Stimulated activated CD8-positive, alpha-beta memory T cell treated with anti-CD3 and anti-CD28 coated beads, Interleukin-15, amount 100 ng/mL, for 48 hours (primary cell): ENCODE data around the gene KRT84.

Experiments used
- DNase-seq, 2 donors: peaks; one replicate each; pipeline ENCODE4 v3.0.0-alpha.2; 2020; ENCODE audit warnings: low read depth in 2 of 2

The KRT84 gene

GRCh38 chr12:52389313-52390207 is 4.1 kb upstream of the KRT84 start:
- DNase-seq, result no peak

GRCh38 chr12:52387859-52388258 is 2.4 kb upstream of the KRT84 start:
- DNase-seq, result no peak

- no peak for DNase-seq
Observed at GRCh38 chr12:52383331-52383730, 2.1 kb downstream of the KRT84 start.

- DNase-seq, result no peak
Observed at GRCh38 chr12:52382854-52383253, 2.6 kb downstream of the KRT84 start.

GRCh38 chr12:52381206-52381605 is 4.2 kb downstream of the KRT84 start:
- DNase-seq, result no peak

GRCh38 chr12:52380271-52380694 is 5.2 kb downstream of the KRT84 start:
- DNase-seq, result no peak

DNA sequence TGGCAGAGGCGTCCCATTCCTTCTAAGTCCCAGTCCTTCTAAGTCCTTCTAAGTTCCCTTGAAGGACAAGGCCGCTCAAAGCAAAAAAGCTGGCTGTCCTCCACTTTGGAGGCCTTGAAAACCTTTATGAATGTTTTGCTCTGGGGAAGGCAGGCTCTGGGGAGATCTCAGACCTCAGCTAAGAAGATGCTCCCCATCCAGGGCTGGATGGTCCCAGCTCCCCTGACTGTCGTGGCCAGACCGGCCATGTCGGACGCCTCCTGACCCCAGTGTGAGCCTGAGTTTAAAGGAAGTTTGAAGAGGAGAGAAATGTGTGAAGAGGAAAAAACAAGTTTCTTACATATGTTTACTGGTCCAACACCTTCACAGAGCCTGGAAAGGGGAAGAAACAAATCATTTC is 5.9 kb downstream of the KRT84 start:
- no peak for DNase-seq

DNA sequence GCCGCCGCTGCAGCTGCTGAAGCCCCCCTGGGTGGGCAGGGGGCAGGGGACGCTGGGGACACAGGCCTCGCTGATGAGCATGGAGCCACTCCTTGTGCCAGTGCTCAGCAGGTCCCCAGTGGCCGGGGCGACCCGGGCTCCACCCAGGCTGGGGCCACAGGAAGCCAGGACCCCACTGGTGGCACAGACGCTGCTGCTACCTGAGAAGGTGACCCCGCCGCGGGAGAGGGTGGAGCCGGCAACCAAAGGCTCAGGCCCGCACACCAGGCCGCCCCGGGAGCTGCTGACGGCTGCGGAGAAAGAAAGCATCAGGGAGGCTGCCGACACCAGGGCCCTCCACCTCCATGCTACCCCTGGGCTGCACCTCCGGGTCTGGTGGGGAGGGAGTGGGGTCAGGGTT is 7.4 kb downstream of the KRT84 start:
- no peak for DNase-seq

GRCh38 chr12:52377266-52377665 is 8.2 kb downstream of the KRT84 start:
- no peak for DNase-seq

GRCh38 chr12:52372216-52373154 is 13.0 kb downstream of the KRT84 start:
- DNase-seq, result peak in 1 of 2 donors; percentile 22

DNA sequence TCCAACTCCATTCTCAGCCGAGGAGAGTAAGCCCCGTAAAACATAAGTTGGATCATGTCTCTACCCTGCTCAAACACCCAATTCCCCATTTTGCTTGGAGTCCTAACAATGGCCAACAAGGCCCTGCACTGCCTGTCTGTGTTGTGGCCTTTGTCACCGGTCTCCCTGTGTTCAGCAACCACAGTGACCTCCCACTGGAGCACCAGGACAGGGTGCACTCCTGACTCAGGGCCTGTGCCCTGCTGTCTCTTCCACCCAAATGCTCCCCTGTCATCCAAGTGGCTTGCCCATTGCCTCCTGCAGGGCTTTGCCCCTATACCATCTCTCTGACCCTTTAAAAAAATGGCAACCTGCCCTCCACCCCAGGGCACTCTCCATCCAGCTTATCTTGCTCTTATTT is 13.7 kb downstream of the KRT84 start:
- DNase-seq, result no peak

DNA sequence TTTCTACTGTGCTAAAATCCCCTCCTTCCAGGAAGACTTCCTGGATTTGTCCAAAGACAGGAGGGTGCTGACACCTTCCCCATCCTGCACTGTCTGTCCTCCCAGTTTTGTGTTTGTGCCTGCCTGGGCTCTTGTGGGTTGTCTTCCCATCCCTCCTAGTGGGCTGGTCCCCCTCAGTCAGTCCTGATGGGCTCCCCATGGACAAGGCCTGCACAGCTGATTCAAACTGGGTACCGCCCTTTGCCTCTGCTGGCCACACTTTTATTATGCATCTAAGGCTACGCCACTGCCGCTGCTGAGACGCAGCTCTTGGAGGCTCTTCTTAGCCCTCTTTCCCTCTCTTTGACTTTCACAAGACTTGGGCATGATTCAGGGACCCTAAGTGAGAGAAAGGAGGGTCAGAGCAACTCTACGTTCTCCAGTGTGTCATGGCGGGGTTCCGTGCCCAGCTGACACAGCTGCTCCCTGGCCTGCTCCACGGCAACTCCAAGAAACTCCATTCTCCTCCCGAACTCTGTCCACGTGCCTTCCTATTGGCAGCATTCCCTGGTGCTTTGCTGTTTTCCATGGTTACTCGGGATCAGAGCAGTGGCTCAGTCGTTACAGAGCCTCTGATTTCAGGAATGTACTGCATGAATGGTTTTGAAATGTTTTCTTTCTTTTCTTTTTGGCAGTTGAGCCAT is 14.4 kb downstream of the KRT84 start:
- DNase-seq, result no peak

DNA sequence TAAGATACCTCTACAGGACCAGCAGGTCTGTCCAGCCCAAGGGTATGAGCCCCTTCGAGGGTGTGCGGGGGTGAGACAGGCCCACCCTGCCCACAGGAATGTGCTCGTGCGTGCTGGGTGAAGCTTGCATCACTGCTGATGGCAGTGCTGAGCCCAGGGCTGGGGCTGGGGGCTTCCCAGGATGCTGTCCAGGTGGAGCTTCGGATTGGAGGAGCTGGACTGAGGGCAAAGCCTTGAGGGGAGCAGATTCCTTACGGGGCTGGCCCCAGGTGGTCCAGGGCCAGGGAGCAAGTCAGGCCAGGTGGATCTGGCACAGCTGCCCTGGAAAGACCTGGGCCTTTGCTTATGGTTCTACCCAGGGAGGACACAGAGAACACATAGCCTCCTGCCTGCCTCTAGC is 15.6 kb downstream of the KRT84 start:
- no peak for DNase-seq

DNA sequence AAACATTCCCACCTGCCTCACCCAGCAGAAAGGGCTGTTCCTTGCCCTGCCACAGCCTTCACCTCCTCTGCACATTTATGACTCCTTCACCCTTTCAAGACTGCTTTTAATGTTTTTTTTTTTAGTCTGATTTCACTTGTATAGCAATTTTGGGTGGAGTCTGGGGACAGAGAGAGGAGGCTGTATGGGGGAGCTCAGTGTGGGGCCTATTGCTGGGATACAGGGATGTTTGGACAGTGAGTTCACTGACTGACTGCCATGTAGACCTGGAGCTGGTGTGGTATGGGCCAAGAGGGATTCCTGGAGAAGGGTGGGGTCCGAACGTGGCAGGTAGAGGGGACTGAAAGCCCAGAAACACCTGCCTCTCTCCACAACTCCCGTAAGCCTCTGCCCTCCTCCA is 16.2 kb downstream of the KRT84 start:
- DNase-seq, result no peak

GRCh38 chr12:52368508-52368907 is 16.9 kb downstream of the KRT84 start:
- DNase-seq, result no peak

DNA sequence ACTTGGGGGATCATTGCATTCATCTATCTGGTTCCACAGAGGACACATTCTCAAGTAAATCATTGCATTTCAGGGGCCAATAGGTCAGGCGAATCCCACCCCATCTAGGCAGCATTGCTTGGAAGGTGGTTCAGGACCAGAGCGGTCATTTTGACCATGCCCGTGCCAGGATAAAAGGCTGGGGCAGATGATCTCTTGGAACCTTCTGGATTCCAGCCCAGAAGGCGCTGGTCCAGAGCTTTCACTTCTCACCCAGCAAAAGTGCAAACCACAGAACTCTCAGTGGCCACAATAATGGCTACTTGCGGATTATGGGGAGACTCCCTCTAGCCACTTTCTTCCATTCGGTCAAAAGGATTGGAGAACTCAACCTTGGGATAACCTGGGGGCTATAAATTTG is 17.6 kb downstream of the KRT84 start:
- DNase-seq, result no peak

- DNase-seq, result no peak
Observed at GRCh38 chr12:52366738-52367485, 18.5 kb downstream of the KRT84 start, which contains the start of gene KRT85. Gene KRT85, minus strand, starts transcription at chr12:52367481. Its CDS starts 76 bp downstream, at chr12:52367405.

DNA sequence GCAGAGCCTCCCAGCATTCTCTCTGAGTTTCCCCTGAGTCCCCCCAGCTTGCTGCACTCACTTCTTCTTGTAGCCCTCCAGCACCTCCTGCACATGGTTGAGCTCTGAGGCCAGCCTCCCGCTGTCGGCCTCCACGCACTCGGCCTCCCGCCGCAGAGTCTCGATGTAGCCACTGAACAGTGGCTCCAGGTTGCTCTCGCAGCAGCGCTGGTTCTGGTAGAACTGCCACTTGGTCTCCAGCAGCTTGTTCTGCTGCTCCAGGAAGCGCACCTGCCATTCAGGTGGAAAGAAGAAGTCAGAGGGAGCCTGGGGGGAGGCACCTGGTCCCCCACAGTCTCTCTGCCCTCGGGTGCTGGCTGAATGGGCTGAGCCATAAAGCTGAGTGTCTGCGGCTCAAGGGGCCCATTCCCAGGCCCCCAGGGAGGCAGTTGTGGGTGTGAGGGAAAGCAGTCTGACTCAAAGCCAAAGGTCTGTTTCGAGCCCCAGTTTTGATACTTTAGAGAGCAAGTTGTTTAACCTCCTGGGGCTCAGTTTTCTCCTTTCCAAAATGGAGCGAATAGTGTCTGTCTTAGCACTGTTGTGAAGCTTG is 20.5 kb downstream of the KRT84 start:
- DNase-seq, result no peak

DNA sequence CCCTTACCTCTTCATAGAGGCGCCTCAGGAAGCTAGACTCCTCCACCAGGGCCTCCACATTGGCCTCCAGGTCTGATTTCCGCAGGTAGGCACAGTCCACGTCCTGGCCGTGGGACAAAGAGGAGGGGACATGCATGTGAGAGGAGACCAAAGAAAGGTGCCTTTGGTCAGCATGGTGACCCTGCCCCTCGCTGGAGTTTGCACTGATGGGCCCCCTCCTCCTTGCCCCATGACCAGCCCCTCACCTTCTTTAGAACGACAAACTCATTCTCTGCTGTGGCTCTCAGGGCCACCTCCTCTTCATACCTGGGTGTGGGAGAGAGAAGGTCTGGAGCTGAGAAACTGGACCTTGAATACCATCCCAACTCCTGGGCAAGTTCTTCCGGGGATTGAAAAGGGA is 21.4 kb downstream of the KRT84 start:
- no peak for DNase-seq

GRCh38 chr12:52363111-52363679 is 22.3 kb downstream of the KRT84 start:
- DNase-seq, result no peak
